ENCODE measurements around the gene CRIP2. TPM values are rescaled to one million over a fixed set of nuclear protein-coding genes. Genes with fewer than 3 reads are reported as not detected.

Gene CRIP2, protein sequence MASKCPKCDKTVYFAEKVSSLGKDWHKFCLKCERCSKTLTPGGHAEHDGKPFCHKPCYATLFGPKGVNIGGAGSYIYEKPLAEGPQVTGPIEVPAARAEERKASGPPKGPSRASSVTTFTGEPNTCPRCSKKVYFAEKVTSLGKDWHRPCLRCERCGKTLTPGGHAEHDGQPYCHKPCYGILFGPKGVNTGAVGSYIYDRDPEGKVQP
- total RNA-seq (2014; rRNA removed; shearing (Covaris generic)) (149 and 188 TPM in 2 replicates), polyA plus RNA-seq (2016; fragmentation: Nextera tagmentation; extraction: Ambion mirVana) (317 and 319 TPM in 2 replicates)

DNA sequence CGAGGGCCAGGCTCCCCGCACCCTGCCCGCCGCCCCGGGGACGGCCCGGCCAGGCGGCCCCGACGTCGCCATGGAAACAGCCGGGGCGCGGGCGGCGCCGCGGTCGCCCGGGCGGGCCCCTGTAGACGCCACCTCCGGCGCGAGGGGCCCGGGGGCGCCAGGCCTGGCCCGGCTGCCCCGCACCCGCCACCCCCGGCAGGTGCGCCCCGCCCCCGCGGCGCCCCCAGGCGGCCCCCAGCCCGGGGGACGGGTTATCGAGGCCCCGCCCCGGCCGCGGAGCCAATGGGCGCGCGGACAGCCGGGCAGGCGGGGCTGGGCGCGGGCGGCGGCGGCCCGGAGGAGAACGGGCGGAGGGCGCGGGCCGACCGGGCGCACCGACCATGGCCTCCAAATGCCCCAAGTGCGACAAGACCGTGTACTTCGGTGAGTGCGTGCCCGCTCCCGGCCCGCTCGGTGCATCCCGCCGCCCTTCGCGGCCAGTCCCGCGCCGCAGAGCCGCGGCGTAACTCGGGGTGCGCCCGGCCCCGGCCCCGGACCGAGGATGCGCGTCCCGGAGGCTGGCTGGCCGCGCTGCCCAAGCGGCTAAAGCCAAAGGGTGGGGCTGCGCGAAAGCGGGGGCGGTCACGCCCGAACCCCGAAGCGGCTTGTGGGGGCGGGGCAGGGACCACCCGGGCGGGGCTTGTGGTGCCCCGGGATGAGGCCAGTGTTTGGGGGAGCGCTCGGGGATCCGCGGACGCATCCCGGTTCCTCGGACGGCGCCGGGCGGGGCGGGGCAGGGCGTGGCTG is at the start of gene CRIP2:
Gene CRIP2, plus strand, starts transcription at position 339 of the 786 bp plus-strand sequence. Its CDS starts 42 bp downstream, at position 381.
- H3K4me1 ChIP-seq (ENCODE audit: insufficient read depth) = peaks cover 12% of the 10 kb centered on the region

DNA sequence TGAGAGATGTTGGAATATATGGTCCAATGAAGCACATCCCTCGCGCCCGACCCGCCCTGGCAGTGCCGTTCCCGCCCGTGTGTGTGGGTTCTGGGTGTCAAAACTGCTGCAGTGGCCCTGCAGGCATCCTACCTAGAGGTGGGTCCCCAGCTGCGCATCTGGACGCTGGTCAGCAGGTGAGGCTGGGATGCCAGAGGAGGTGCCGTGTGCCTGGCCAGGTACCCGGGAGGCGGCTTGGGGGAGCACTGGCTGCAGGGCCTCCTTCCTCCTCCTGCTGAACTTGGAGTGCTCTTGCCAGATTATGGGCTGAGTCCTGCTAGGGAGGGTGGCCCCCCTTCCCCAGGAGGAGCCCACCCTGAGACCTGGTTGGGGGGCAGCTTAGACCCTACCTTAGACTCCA is 49.8 kb upstream of the CRIP2 start:
- H4K20me1 ChIP-seq (ENCODE audit: insufficient read depth) = no peaks in the 10 kb centered on the region
- no peak overlapping the region for H2AFZ ChIP-seq
- no peaks in the 10 kb centered on the region for H3K4me1 ChIP-seq (ENCODE audit: insufficient read depth)
- H3K27ac ChIP-seq = no peak overlapping the region
- DNase-seq = no peak
- H3K4me3 ChIP-seq = no peak overlapping the region
- WGBS, 2 experiments (ENCODE audit: low coverage in 1 of 2, low lambda C conversion rate in 2 of 2, missing lambda C conversion rate in 2 of 2) = 98% methylated on average over 12 of the region's 12 CpGs
- TF ChIP-seq EZH2 (IDR thresholded peaks at IDR 0.05; ENCODE audit: insufficient read depth, poor library complexity, severe bottlenecking) = no peak
- TF ChIP-seq EZH2phosphoT487 (IDR thresholded peaks at IDR 0.05; ENCODE audit: insufficient read depth, low read depth) = no peak
- H3K36me3 ChIP-seq (ENCODE audit: low read depth) = no peaks in the 10 kb centered on the region
- no peaks in the 10 kb centered on the region for H3K9me3 ChIP-seq (ENCODE audit: low read depth)
- H3K9me2 ChIP-seq (ENCODE audit: insufficient read depth) = no peaks in the 10 kb centered on the region
- H3K27me3 ChIP-seq (replicated peaks; ENCODE audit: insufficient read depth) = no peaks in the 10 kb centered on the region
- in situ Hi-C loops (cut with MboI) = no loop called here
- no peak overlapping the region for H3K9ac ChIP-seq
- H3F3A ChIP-seq (ENCODE audit: insufficient read depth) = no peaks in the 10 kb centered on the region
- no peak overlapping the region for H3K4me2 ChIP-seq (ENCODE audit: unreplicated experiment)
- peaks cover 95% of the 10 kb centered on the region for H3K79me2 ChIP-seq (ENCODE audit: insufficient read depth)

More for the DNA sequence above, at the start of gene CRIP2:
- Histone ChIP-seq H3K4me2 (ENCODE audit: unreplicated experiment) (peak within 1 kb of the TSS; percentile 77), H3K27me3 (replicated peaks; ENCODE audit: insufficient read depth) (no peaks in the 10 kb centered on the region), H3K9ac (peak within 1 kb of the TSS; percentile 90), H4K20me1 (ENCODE audit: insufficient read depth) (no peaks in the 10 kb centered on the region), H2AFZ (peak within 1 kb of the TSS; percentile 55), H3K27ac (peak within 1 kb of the TSS; percentile 86), H3K4me3 (peak within 1 kb of the TSS; percentile 75), H3F3A (ENCODE audit: insufficient read depth) (no peaks in the 10 kb centered on the region), H3K36me3 (ENCODE audit: low read depth) (0 out of 2 replicates have a peak, but pooled peaks cover 3% of the 10 kb centered on the region), H3K9me2 (ENCODE audit: insufficient read depth) (no peaks in the 10 kb centered on the region), H3K9me3 (ENCODE audit: low read depth) (no peaks in the 10 kb centered on the region), H3K79me2 (ENCODE audit: insufficient read depth) (peaks cover 10% of the 10 kb centered on the region)
- peak; percentile 83 for DNase-seq
- in situ Hi-C loops (cut with MboI) = no loop called here
- TF ChIP-seq EZH2phosphoT487 (IDR thresholded peaks at IDR 0.05; ENCODE audit: insufficient read depth, low read depth) (no peak), EZH2 (IDR thresholded peaks at IDR 0.05; ENCODE audit: insufficient read depth, poor library complexity, severe bottlenecking) (no peak)
- 0% methylated on average over 32 to 67 of the region's 118 CpGs for WGBS, 2 experiments (ENCODE audit: low coverage in 1 of 2, low lambda C conversion rate in 2 of 2, missing lambda C conversion rate in 2 of 2)

- H3K79me2 ChIP-seq (ENCODE audit: insufficient read depth) = peaks cover 99% of the 10 kb centered on the region
- no peaks in the 10 kb centered on the region for H3K36me3 ChIP-seq (ENCODE audit: low read depth)
- H3F3A ChIP-seq (ENCODE audit: insufficient read depth) = peaks cover 5% of the 10 kb centered on the region; the same call in 1 of the 2 replicates
- no peak overlapping the region for H3K4me2 ChIP-seq (ENCODE audit: unreplicated experiment)
- WGBS, 2 experiments (ENCODE audit: low coverage in 1 of 2, low lambda C conversion rate in 2 of 2, missing lambda C conversion rate in 2 of 2) = 95 to 99% methylated on average over 19 to 23 of the region's 23 CpGs
- no peaks in the 10 kb centered on the region; the same call in 1 of the 2 replicates for H4K20me1 ChIP-seq (ENCODE audit: insufficient read depth)
- H2AFZ ChIP-seq = no peak overlapping the region
- no peaks in the 10 kb centered on the region for H3K9me3 ChIP-seq (ENCODE audit: low read depth)
- in situ Hi-C loops (cut with MboI) = no loop called here
- H3K9ac ChIP-seq = no peak overlapping the region
- H3K4me3 ChIP-seq = no peak overlapping the region
- TF ChIP-seq EZH2phosphoT487 (IDR thresholded peaks at IDR 0.05; ENCODE audit: insufficient read depth, low read depth) (no peak), EZH2 (IDR thresholded peaks at IDR 0.05; ENCODE audit: insufficient read depth, poor library complexity, severe bottlenecking) (no peak)
- H3K4me1 ChIP-seq (ENCODE audit: insufficient read depth) = peaks cover 7% of the 10 kb centered on the region
- H3K9me2 ChIP-seq (ENCODE audit: insufficient read depth) = no peaks in the 10 kb centered on the region
- H3K27ac ChIP-seq = no peak overlapping the region
- DNase-seq = no peak
- no peaks in the 10 kb centered on the region for H3K27me3 ChIP-seq (replicated peaks; ENCODE audit: insufficient read depth)
Observed at GRCh38 chr14:105425823-105426247, 48.8 kb upstream of the CRIP2 start.

- Histone ChIP-seq H4K20me1 (ENCODE audit: insufficient read depth) (no peaks in the 10 kb centered on the region; the same call in 1 of the 2 replicates), H2AFZ (no peak overlapping the region), H3K36me3 (ENCODE audit: low read depth) (no peaks in the 10 kb centered on the region), H3K79me2 (ENCODE audit: insufficient read depth) (peaks cover 99% of the 10 kb centered on the region), H3K9me2 (ENCODE audit: insufficient read depth) (no peaks in the 10 kb centered on the region), H3F3A (ENCODE audit: insufficient read depth) (peaks cover 11% of the 10 kb centered on the region; the same call in 1 of the 2 replicates), H3K27ac (no peak overlapping the region), H3K9ac (no peak overlapping the region), H3K27me3 (replicated peaks; ENCODE audit: insufficient read depth) (no peaks in the 10 kb centered on the region), H3K4me1 (ENCODE audit: insufficient read depth) (peaks cover 10% of the 10 kb centered on the region), H3K4me3 (no peak overlapping the region), H3K9me3 (ENCODE audit: low read depth) (no peaks in the 10 kb centered on the region), H3K4me2 (ENCODE audit: unreplicated experiment) (no peak overlapping the region)
- no peak for DNase-seq
- in situ Hi-C loops (cut with MboI) = no loop called here
- 96 to 97% methylated on average over 20 to 21 of the region's 21 CpGs for WGBS, 2 experiments (ENCODE audit: low coverage in 1 of 2, low lambda C conversion rate in 2 of 2, missing lambda C conversion rate in 2 of 2)
- no peak for TF ChIP-seq EZH2phosphoT487 (IDR thresholded peaks at IDR 0.05; ENCODE audit: insufficient read depth, low read depth)
- no peak for TF ChIP-seq EZH2 (IDR thresholded peaks at IDR 0.05; ENCODE audit: insufficient read depth, poor library complexity, severe bottlenecking)
Observed at GRCh38 chr14:105426416-105427130, 48.0 kb upstream of the CRIP2 start.
